B cell (primary cell): ENCODE results near the gene PRKCG. TPM values are rescaled to one million over a fixed set of nuclear protein-coding genes. Genes with fewer than 3 reads are reported as not detected.

ENCODE experiments used
- ATAC-seq: fragments of 200-7000 bp; cut with Tn5 transposase; one replicate; pipeline ENCODE4 v1.10.0; 2021; ENCODE audit warnings: low read depth, mild to moderate bottlenecking, moderate number of reproducible peaks, moderate library complexity
- CTCF ChIA-PET: fragments of 350-600 bp; sonication (Branson Sonifier 250); formaldehyde crosslinking; loops from one replicate; lab custom pipeline; 2021; ENCODE audit warnings: antibody characterized with exemption, inconsistent platforms; lab: Charles Lee
- POLR2A ChIA-PET: fragments of 350-600 bp; sonication (Branson Sonifier 250); formaldehyde crosslinking; loops from one replicate; lab custom pipeline; 2021; ENCODE audit warnings: antibody characterized with exemption; lab: Charles Lee
- DNase-seq: peaks from one replicate; pipeline ENCODE4 v3.0.0; 2013
- H2AFZ ChIP-seq: 2 replicates; pipeline ENCODE4 v1.6.1; 2012; ENCODE audit warnings: mild to moderate bottlenecking, low read depth, low read length; ENCODE audit not compliant: insufficient read depth, poor library complexity, severe bottlenecking
- H3K27ac ChIP-seq, 2 donors: 1 replicate in 1 of 2; 2 replicates in 1 of 2; pipeline ENCODE4 v1.5.1; 2012 to 2013; ENCODE audit warnings: low read length in 2 of 2, mild to moderate bottlenecking in 2 of 2, moderate library complexity in 1 of 2
- H3K27me3 ChIP-seq, 4 experiments: fragments of 200-600 bp in 1 of 4; sonication (generic) in 1 of 4; replicated peaks in 1 of 4; 1 replicate in 2 of 4; 2 replicates in 2 of 4; pipeline versions ENCODE4 v1.6.1 to v1.7.0; 2013 to 2016; ENCODE audit warnings: low read length in 3 of 4, mild to moderate bottlenecking in 2 of 4, mixed read lengths in 1 of 4, moderate library complexity in 1 of 4; ENCODE audit not compliant: insufficient read depth in 4 of 4, control insufficient read depth in 3 of 4; ENCODE audit errors: control extremely low read depth in 1 of 4
- H3K36me3 ChIP-seq, 2 experiments: replicated peaks in 1 of 2; 1 replicate in 1 of 2; 2 replicates in 1 of 2; pipeline versions ENCODE4 v1.6.1 to v1.7.1; 2013; ENCODE audit warnings: low read length in 1 of 2; ENCODE audit not compliant: insufficient read depth in 2 of 2, control insufficient read depth in 1 of 2; ENCODE audit errors: control extremely low read depth in 1 of 2, extremely low read depth in 1 of 2
- H3K4me1 ChIP-seq, 2 donors: fragments of 200-600 bp in 1 of 2; sonication (generic) in 1 of 2; 1 replicate in 1 of 2; 2 replicates in 1 of 2; pipeline versions ENCODE4 v1.5.1 to v1.6.1; 2013 to 2017; ENCODE audit warnings: low read length in 2 of 2; ENCODE audit not compliant: control insufficient read depth in 2 of 2, insufficient read depth in 2 of 2
- H3K4me2 ChIP-seq: replicated peaks from 2 replicates; pipeline ENCODE3; 2012; ENCODE audit warnings: mild to moderate bottlenecking, low read depth, low read length; ENCODE audit not compliant: poor library complexity, severe bottlenecking
- H3K4me3 ChIP-seq, 5 experiments: fragments of 200-600 bp in 1 of 5; sonication (generic) in 1 of 5; 1 replicate in 3 of 5; 2 replicates in 2 of 5; pipeline versions ENCODE4 v1.5.1 to v1.7.0; 2011 to 2016; ENCODE audit warnings: low read length in 4 of 5, mild to moderate bottlenecking in 4 of 5, low read depth in 2 of 5, control low read depth in 1 of 5, moderate library complexity in 1 of 5; ENCODE audit not compliant: insufficient read depth in 1 of 5; ENCODE audit errors: control extremely low read depth in 1 of 5, extremely low read depth in 1 of 5
- H3K79me2 ChIP-seq: fragments of 200-600 bp; sonication (generic); one replicate; pipeline ENCODE4 v1.6.0; 2016; ENCODE audit warnings: low read length; ENCODE audit not compliant: control insufficient read depth, insufficient read depth
- H3K9ac ChIP-seq: fragments of 200-600 bp; sonication (generic); 2 replicates; pipeline ENCODE4 v1.6.1; 2017; ENCODE audit warnings: mild to moderate bottlenecking, low read length, moderate library complexity
- H3K9me3 ChIP-seq, 3 donors: one replicate each; pipeline versions ENCODE4 v1.6.1 to v1.7.1; 2013; ENCODE audit warnings: low read length in 2 of 3; ENCODE audit not compliant: control insufficient read depth in 2 of 3, insufficient read depth in 1 of 3; ENCODE audit errors: control extremely low read depth in 1 of 3
- H4K20me1 ChIP-seq: 2 replicates; pipeline ENCODE4 v1.6.0; 2012; ENCODE audit warnings: mild to moderate bottlenecking, low read length; ENCODE audit not compliant: insufficient read depth, control insufficient read depth, poor library complexity, severe bottlenecking
- H3K27ac Mint-ChIP-seq: one replicate; pipeline ENCODE4 v1.8.0; 2021; ENCODE audit warnings: mixed read lengths
- H3K27me3 Mint-ChIP-seq: one replicate; pipeline ENCODE4 v1.8.0; 2021; ENCODE audit warnings: mixed read lengths
- H3K4me1 Mint-ChIP-seq: one replicate; pipeline ENCODE4 v1.8.0; 2021; ENCODE audit warnings: mixed read lengths
- H3K4me3 Mint-ChIP-seq: one replicate; pipeline ENCODE4 v1.8.0; 2021; ENCODE audit warnings: mixed read lengths
- H3K9me3 Mint-ChIP-seq: one replicate; pipeline ENCODE4 v1.8.0; 2022; ENCODE audit warnings: mixed read lengths; ENCODE audit not compliant: insufficient read depth
- EZH2 ChIP-seq: IDR thresholded peaks from 2 replicates; pipeline ENCODE4 v1.6.1; 2012; ENCODE audit warnings: borderline replicate concordance, low read depth, mild to moderate bottlenecking, moderate library complexity, low read length; ENCODE audit not compliant: insufficient read depth, poor library complexity, severe bottlenecking
- WGBS: methylation state at CpG from one replicate; pipeline ENCODE4 v1.1.5; 2013; ENCODE audit warnings: missing lambda C conversion rate; ENCODE audit not compliant: insufficient coverage; 5-methylcytosine and 5-hydroxymethylcytosine counted together
- intact Hi-C: fragments of 100-400 bp; cut with micrococcal nuclease; formaldehyde crosslinking; loops from one replicate; pipeline ENCODE4 v1.10.0; 2022
- polyA plus RNA-seq: library from polyadenylated mRNA; depleted of rRNA; stranded (reverse); fragments of >200 nt; gene quantifications from 2 replicates; pipeline ENCODE4 v1.2.3, GENCODE V29; 2012
- total RNA-seq, 2 donors: library from RNA; stranded (reverse); fragments of 120-200 nt in 1 of 2; gene quantifications; 1 replicate in 1 of 2; 2 replicates in 1 of 2; pipeline versions ENCODE4 v1.2.3 to v1.2.4, GENCODE V29; 2013 to 2022
- TF ChIP-seq, protein P1 (sequence below): fragments of 200-600 bp; IDR thresholded peaks from one replicate; pipeline ENCODE4 v1.8.0; 2022; ENCODE audit warnings: antibody characterized with exemption, mild to moderate bottlenecking

Gene PRKCG
- total and polyA plus RNA-seq, 2 donors (not counting 1 experiment from before 2014, with no cell fraction given) = 0.31 TPM; not detected in 1

DNA sequence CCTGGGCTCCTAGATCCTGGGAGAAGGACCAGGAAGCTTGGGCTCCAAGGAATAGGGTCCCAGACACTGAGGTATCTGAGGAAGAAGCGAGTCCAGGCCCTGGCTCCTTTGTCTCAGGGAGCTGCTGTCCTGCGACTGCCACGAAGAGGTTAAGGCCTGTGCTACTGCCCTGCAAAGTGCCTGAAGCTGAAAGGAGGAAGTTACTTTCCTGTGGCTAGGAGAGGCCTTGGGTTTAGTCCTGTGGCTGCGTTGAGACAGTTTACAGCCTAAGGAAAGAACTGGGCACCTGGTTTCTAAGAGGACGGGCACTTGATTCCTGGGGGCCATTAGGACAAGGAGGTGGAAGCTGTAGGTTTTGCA, 11.5 kb upstream of the PRKCG start:
- H3K36me3 ChIP-seq = peaks cover 5 to 23% of the 10 kb centered on the region in 2 experiments
- peaks cover 44 to 73% of the 10 kb centered on the region in 2 donors for H3K4me1 ChIP-seq
- Mint-ChIP-seq H3K27me3 (no peaks in the 10 kb centered on the region), H3K4me1 (peaks cover 56% of the 10 kb centered on the region), H3K9me3 (no peaks in the 10 kb centered on the region), H3K27ac (peak overlapping the region; percentile 93), H3K4me3 (peak overlapping the region; percentile 77)
- H3K79me2 ChIP-seq = peaks cover 45% of the 10 kb centered on the region
- H3K27me3 ChIP-seq = no peaks in the 10 kb centered on the region
- intact Hi-C loops = no loop called here
- H2AFZ ChIP-seq = no peak overlapping the region
- ATAC-seq (no peak), DNase-seq (peak; percentile 72)
- WGBS = 18% methylated on average over 5 of the region's 5 CpGs
- ChIA-PET POLR2A (no interaction called here), CTCF (interaction anchor here (0.6 to 1.8 kb wide), 4 partner anchors 11 to 748 kb away, joined by 4 to 10 read pairs (median 4); partner anchors contain the start of gene PRKCG)
- peaks cover 0 to 27% (median 2%) of the 10 kb centered on the region in 3 donors for H3K9me3 ChIP-seq
- peak overlapping the region; percentile 43 for H3K9ac ChIP-seq
- peak overlapping the region; percentile 73 for H3K4me2 ChIP-seq
- peaks cover 64% of the 10 kb centered on the region for H4K20me1 ChIP-seq
- H3K4me3 ChIP-seq = peak overlapping the region; percentile 17 to 66 (median 41)
- TF ChIP-seq, protein P1, sequence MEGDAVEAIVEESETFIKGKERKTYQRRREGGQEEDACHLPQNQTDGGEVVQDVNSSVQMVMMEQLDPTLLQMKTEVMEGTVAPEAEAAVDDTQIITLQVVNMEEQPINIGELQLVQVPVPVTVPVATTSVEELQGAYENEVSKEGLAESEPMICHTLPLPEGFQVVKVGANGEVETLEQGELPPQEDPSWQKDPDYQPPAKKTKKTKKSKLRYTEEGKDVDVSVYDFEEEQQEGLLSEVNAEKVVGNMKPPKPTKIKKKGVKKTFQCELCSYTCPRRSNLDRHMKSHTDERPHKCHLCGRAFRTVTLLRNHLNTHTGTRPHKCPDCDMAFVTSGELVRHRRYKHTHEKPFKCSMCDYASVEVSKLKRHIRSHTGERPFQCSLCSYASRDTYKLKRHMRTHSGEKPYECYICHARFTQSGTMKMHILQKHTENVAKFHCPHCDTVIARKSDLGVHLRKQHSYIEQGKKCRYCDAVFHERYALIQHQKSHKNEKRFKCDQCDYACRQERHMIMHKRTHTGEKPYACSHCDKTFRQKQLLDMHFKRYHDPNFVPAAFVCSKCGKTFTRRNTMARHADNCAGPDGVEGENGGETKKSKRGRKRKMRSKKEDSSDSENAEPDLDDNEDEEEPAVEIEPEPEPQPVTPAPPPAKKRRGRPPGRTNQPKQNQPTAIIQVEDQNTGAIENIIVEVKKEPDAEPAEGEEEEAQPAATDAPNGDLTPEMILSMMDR = no peak
- H3K27ac ChIP-seq = peak overlapping the region; percentile 98

DNA sequence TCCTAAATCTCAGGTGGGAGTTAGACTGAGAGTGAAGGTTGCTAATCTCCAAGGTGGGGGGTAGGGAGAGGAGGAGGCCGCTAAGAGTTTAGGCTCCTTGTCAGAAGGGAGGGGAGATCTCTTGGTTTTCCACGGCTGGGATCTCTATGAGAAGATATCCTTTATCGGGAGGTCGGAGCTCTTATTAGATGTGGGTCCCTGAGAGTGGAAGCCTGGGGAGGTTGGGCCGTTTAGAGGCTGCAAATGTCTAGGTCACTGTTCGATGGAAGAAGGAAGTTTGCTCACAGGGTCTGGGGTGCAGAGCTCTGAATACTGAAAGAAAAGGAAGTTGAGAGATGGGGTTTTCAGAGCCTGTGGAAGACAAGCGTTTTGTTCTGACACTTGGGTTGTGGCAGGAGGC, 10.5 kb upstream of the PRKCG start:
- Mint-ChIP-seq H3K4me1 (peaks cover 50% of the 10 kb centered on the region), H3K9me3 (no peaks in the 10 kb centered on the region), H3K27me3 (no peaks in the 10 kb centered on the region), H3K4me3 (peak overlapping the region; percentile 60), H3K27ac (peak overlapping the region; percentile 93)
- H2AFZ ChIP-seq = no peak overlapping the region
- H3K4me2 ChIP-seq = peak overlapping the region; percentile 73
- ChIA-PET CTCF (interaction anchor here (0.9 to 2.5 kb wide), 3 partner anchors 8 to 12 kb away, joined by 3 to 10 read pairs (median 7); partner anchors contain the start of gene PRKCG), POLR2A (interaction anchor here (0.6 kb wide), 1 partner anchor 26 kb away, joined by 3 read pairs; no protein-coding TSS in a partner anchor)
- ATAC-seq (no peak), DNase-seq (peak; percentile 75)
- 22% methylated on average over 6 of the region's 7 CpGs for WGBS
- peaks cover 52% of the 10 kb centered on the region for H3K79me2 ChIP-seq
- no peaks in the 10 kb centered on the region for H3K27me3 ChIP-seq
- intact Hi-C loops = no loop called here
- peaks cover 72% of the 10 kb centered on the region for H4K20me1 ChIP-seq
- H3K9me3 ChIP-seq = peaks cover 0 to 25% (median 2%) of the 10 kb centered on the region in 3 donors
- H3K4me3 ChIP-seq = peak overlapping the region in 3 of 5 experiments; percentile 15 to 22 (median 17)
- peaks cover 36 to 66% of the 10 kb centered on the region in 2 donors for H3K4me1 ChIP-seq
- peaks cover 5 to 29% of the 10 kb centered on the region in 2 experiments for H3K36me3 ChIP-seq
- H3K27ac ChIP-seq = peak overlapping the region; percentile 19 to 98
- TF ChIP-seq, protein P1 = no peak
- no peak for TF ChIP-seq EZH2
- H3K9ac ChIP-seq = no peak overlapping the region
